Heart right ventricle (tissue), 16 donors: ENCODE results near the gene ZNHIT2. TPM values are rescaled to one million over a fixed set of nuclear protein-coding genes. Genes with fewer than 3 reads are reported as not detected.
A peak's percentile ranks its signal among the peaks of the same experiment; 100 is the strongest.

ENCODE experiments used
- ATAC-seq, 8 donors: fragments of 200-7000 bp; cut with Tn5 transposase; one replicate each; pipeline ENCODE4 v1.9.1; 2020; ENCODE audit warnings: mild to moderate bottlenecking in 8 of 8, moderate library complexity in 8 of 8, moderate number of reproducible peaks in 1 of 8
- DNase-seq, 2 donors: peaks; one replicate each; pipeline ENCODE4 v3.0.0-alpha.2; 2020
- H3K27ac ChIP-seq, 10 donors: fragments of 200-600 bp; sonication (generic) in 2 of 10; one replicate each; pipeline versions ENCODE4 v1.5.0 to v1.8.0; 2020 to 2022; ENCODE audit warnings: mild to moderate bottlenecking in 3 of 10
- H3K27me3 ChIP-seq, 7 donors: fragments of 200-600 bp; one replicate each; pipeline ENCODE4 v1.8.0; 2021 to 2022; ENCODE audit warnings: mild to moderate bottlenecking in 2 of 7
- H3K36me3 ChIP-seq, 9 donors: fragments of 200-600 bp; sonication (generic) in 1 of 9; one replicate each; pipeline versions ENCODE4 v1.5.0 to v1.8.0; 2020 to 2022; ENCODE audit warnings: mild to moderate bottlenecking in 2 of 9
- H3K4me1 ChIP-seq, 9 donors: fragments of 200-600 bp; sonication (generic) in 1 of 9; one replicate each; pipeline versions ENCODE4 v1.5.0 to v1.8.0; 2020 to 2022; ENCODE audit warnings: mild to moderate bottlenecking in 4 of 9
- H3K4me3 ChIP-seq, 10 donors: fragments of 200-600 bp; sonication (generic) in 2 of 10; one replicate each; pipeline versions ENCODE4 v1.5.0 to v1.8.0; 2020 to 2022; ENCODE audit warnings: mild to moderate bottlenecking in 7 of 10, moderate library complexity in 2 of 10
- H3K9me3 ChIP-seq, 11 donors: fragments of 200-600 bp in 10 of 11; sonication (generic) in 2 of 11; one replicate each; pipeline versions ENCODE4 v1.5.0 to v1.8.0; 2013 to 2022; ENCODE audit warnings: mild to moderate bottlenecking in 2 of 11, control low read depth in 1 of 11, moderate library complexity in 1 of 11
- CTCF ChIP-seq, 9 donors: fragments of 200-600 bp; sonication (generic) in 2 of 9; IDR thresholded peaks; one replicate each; pipeline versions ENCODE4 v1.5.0 to v1.8.0; 2021 to 2022; ENCODE audit warnings: antibody characterized with exemption in 9 of 9, mild to moderate bottlenecking in 5 of 9, moderate library complexity in 1 of 9
- WGBS, 2 donors: extraction: QIAGEN DNeasy Blood & Tissue Kit; methylation state at CpG; one replicate each; pipeline ENCODE4 v1.1.7; 2013; ENCODE audit warnings: inconsistent platforms in 1 of 2; 5-methylcytosine and 5-hydroxymethylcytosine counted together
- intact Hi-C, 10 donors: fragments of 100-400 bp; cut with DNase I; formaldehyde crosslinking; loops; one replicate each; pipeline versions ENCODE4 v1.11.1 to v1.14.2; 2022
- polyA plus RNA-seq, 2 donors: library from polyadenylated mRNA; stranded (reverse); fragments of 200-250 nt; gene quantifications; one replicate each; pipeline ENCODE4 v1.2.3, GENCODE V29; 2013
- total RNA-seq, 10 donors: library from RNA; stranded (reverse); fragmentation: NEBNext Ultra II Directional in 3 of 10; extraction: Animal tissue kit (Norgen Biotek cat#: 25700) in 3 of 10; gene quantifications; one replicate each; pipeline versions ENCODE4 v1.2.1 to v1.2.4, GENCODE V29; 2021 to 2023
- donor health status: Arrhythmogenic right ventricular cardiomyopathy.
- donor health status: ischemic (EF 13 %, LVEDD 7.1; RV severe dilation, severe dysfunction).
- donor health status: healthy with polysubstance abuse.
- donor health status: DM: no; HTN: yes; CAD: no.
- donor health status: DM: no; HTN: no; CAD: no.
- donor health status: ischemic (EF 25% LVEDD 6.9; RV normal size, moderate dysfunction).
- donor health status: ischemic (EF 25% LVEDD 5.7; RV mildly dilated, moderate dysfunction).
- donor health status: healthy.
- donor health status: DM: yes; HTN: yes; CAD: no.
- donor health status: Ischemic cardiomyopathy.
- donor health status: ischemic (EF 35%, LVEDD 5.7; RV mildly dilated, moderate dysfunction).
- donor health status: nonischemic (EF 11% LVEDD 7.7; RV severe dilation, severe dysfunction).
- donor health status: DM: yes; HTN: yes; CAD: no.
- donor health status: PGD.
- donor health status: ischemic (EF 29% LVEDD 5.4; RV normal size, mild dysfunction).
- donor health status: nonischemic (EF 23%, LVEDD 6.1; RV moderate dilation, normal function).

The ZNHIT2 gene
- total and polyA plus RNA-seq, 12 donors, result 4.3 to 17.5 (median 6.6) TPM

GRCh38 chr11:65083134-65083833, 34.2 kb downstream of the ZNHIT2 start:
- ATAC-seq (peak in 1 of 8 donors; percentile 2), DNase-seq (no peak)
- TF ChIP-seq CTCF (IDR thresholded peaks at IDR 0.05), result no peak
- Histone ChIP-seq H3K27me3 (no peaks in the 10 kb centered on the region), H3K36me3 (peaks cover 0 to 50% (median 17%) of the 10 kb centered on the region in 9 donors), H3K4me3 (peak overlapping the region; percentile 64 to 93 (median 81)), H3K27ac (peak overlapping the region in 7 of 10 donors; percentile 82 to 96 (median 93)), H3K4me1 (peaks cover 6 to 34% (median 20%) of the 10 kb centered on the region in 9 donors), H3K9me3 (no peaks in the 10 kb centered on the region)
- 3 to 8% methylated on average over 13 of the region's 13 CpGs for WGBS, 2 donors
- intact Hi-C loops, result loop anchor here in 6 of 10 donors (5.0 to 10.0 kb wide), 5 partner anchors 39 to 158 kb away; partner anchors contain the start of genes FAU (in 2 of the 6), MRPL49 (in 2 of the 6), SNX15 (in 2 of the 6) and ARL2 (in 1 of the 6)

- ATAC-seq (no peak), DNase-seq (no peak)
- no peaks in the 10 kb centered on the region for H3K27me3 ChIP-seq
- H3K36me3 ChIP-seq, result peaks cover 0 to 16% (median 0%) of the 10 kb centered on the region in 9 donors
- H3K4me3 ChIP-seq, result no peak overlapping the region
- intact Hi-C loops, result no loop called here
- no peak for TF ChIP-seq CTCF (IDR thresholded peaks at IDR 0.05)
- peaks cover 0 to 21% (median 7%) of the 10 kb centered on the region in 9 donors for H3K4me1 ChIP-seq
- no peak overlapping the region for H3K27ac ChIP-seq
- no peaks in the 10 kb centered on the region for H3K9me3 ChIP-seq
- 88 to 93% methylated on average over 9 of the region's 9 CpGs for WGBS, 2 donors
These were observed 38.6 kb downstream of the ZNHIT2 start for GRCh38 chr11:65078786-65079342.

- Histone ChIP-seq H3K27ac (no peak overlapping the region), H3K27me3 (no peaks in the 10 kb centered on the region), H3K9me3 (no peaks in the 10 kb centered on the region), H3K4me1 (peaks cover 0 to 15% (median under 1%) of the 10 kb centered on the region in 9 donors), H3K36me3 (peaks cover 0 to 16% (median 0%) of the 10 kb centered on the region in 9 donors), H3K4me3 (no peak overlapping the region)
- TF ChIP-seq CTCF (IDR thresholded peaks at IDR 0.05), result peak in 8 of 9 donors; percentile 34 to 64 (median 46)
- peak in 1 of 2 donors; percentile 34 for DNase-seq
- ATAC-seq, result peak in 3 of 8 donors; percentile 38 to 62 (median 40)
- WGBS, 2 donors, result 64 to 70% methylated on average over 3 of the region's 3 CpGs
- intact Hi-C loops, result no loop called here
These were observed 39.4 kb downstream of the ZNHIT2 start for GRCh38 chr11:65078151-65078550.

- Histone ChIP-seq H3K27me3 (no peaks in the 10 kb centered on the region), H3K4me3 (no peak overlapping the region), H3K4me1 (peaks cover 0 to 10% (median 0%) of the 10 kb centered on the region in 9 donors), H3K27ac (no peak overlapping the region), H3K9me3 (no peaks in the 10 kb centered on the region), H3K36me3 (peaks cover 0 to 16% (median 0%) of the 10 kb centered on the region in 9 donors)
- DNase-seq (no peak), ATAC-seq (no peak)
- intact Hi-C loops, result no loop called here
- WGBS, 2 donors, result 82 to 84% methylated on average over 4 of the region's 4 CpGs
- TF ChIP-seq CTCF (IDR thresholded peaks at IDR 0.05), result no peak
These were observed 40.0 kb downstream of the ZNHIT2 start for GRCh38 chr11:65077451-65077850.
